Erythroblast (primary cell): ENCODE measurements around the gene DIS3L.

Source experiments
- GATA1 ChIP-seq: IDR thresholded peaks from 2 replicates; pipeline ENCODE4 v1.6.1; 2011; ENCODE audit warnings: low read depth, mild to moderate bottlenecking, control low read depth, low read length, moderate library complexity
- POLR2A ChIP-seq: IDR thresholded peaks from 2 replicates; pipeline ENCODE4 v1.6.1; 2011; ENCODE audit warnings: mild to moderate bottlenecking, low read length

- TF ChIP-seq POLR2A (no peak), GATA1 (no peak)
Observed at GRCh38 chr15:66296186-66296585, 2.8 kb downstream of the DIS3L start.
